ENCODE results near the gene GLUL. TPM values are rescaled to one million over a fixed set of nuclear protein-coding genes. Genes with fewer than 3 reads are reported as not detected.

The GLUL gene
- total and polyA plus RNA-seq, 5 donors: 199 to 361 (median 339) TPM

DNA sequence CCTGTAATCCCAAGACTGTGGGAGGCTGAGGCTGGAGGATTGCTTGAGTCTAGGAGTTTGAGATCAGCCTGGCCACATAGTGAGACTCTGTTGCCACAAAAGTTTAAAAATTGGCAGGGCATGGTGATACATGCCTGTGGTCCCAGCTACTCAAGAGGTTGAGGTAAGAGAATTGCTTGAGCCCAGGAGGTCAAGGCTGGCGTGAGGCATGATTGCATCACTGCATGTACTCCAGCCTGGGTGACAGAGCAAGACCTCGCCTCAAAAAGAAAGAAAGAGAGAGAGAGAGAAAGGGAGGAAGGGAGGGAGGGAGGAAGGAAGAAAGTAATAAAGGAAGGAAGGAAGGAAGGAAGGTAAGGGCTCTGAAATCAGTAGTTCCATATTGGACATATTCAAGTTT lies 25.0 kb downstream of the GLUL start:
- WGBS: 92% methylated on average over 2 of the region's 2 CpGs
- Histone ChIP-seq H3K27ac (ENCODE audit: low read length) (no peak overlapping the region), H3K4me1 (ENCODE audit: control insufficient read depth, insufficient read depth, low read length) (no peaks in the 10 kb centered on the region), H3K27me3 (ENCODE audit: control insufficient read depth, insufficient read depth) (no peaks in the 10 kb centered on the region), H3K4me3 (ENCODE audit: low read length) (no peak overlapping the region), H3K9me3 (ENCODE audit: control insufficient read depth, low read length) (no peaks in the 10 kb centered on the region)
- ATAC-seq (no peak), DNase-seq (no peak)
- intact Hi-C loops (cut with DNase I): no loop called here

DNA sequence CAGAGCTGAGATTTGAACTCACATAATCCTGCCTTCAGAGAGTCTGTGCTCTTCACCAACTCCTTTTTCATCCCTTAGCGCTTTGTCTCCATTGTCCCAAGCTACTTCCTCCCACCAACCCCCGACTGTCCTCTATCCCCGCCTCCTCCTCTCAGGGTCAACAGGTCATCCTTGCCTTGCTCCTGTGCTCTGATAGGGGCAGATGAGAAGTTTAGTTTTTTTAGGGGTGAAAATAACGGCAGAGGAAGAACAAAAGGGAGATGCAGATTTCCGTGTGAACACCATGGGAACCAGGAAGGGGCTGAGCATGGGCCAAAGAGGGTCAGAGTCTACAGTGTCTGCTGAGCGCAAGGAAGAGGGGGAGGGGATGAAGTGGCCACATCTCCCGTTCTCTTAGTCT lies 31.9 kb downstream of the GLUL start:
- intact Hi-C loops (cut with DNase I): no loop called here
- 63% methylated on average over 7 of the region's 7 CpGs for WGBS
- Histone ChIP-seq H3K4me1 (ENCODE audit: control insufficient read depth, insufficient read depth, low read length) (no peaks in the 10 kb centered on the region), H3K27ac (ENCODE audit: low read length) (no peak overlapping the region), H3K27me3 (ENCODE audit: control insufficient read depth, insufficient read depth) (no peaks in the 10 kb centered on the region), H3K4me3 (ENCODE audit: low read length) (no peak overlapping the region), H3K9me3 (ENCODE audit: control insufficient read depth, low read length) (no peaks in the 10 kb centered on the region)
- DNase-seq (no peak), ATAC-seq (no peak)

DNA sequence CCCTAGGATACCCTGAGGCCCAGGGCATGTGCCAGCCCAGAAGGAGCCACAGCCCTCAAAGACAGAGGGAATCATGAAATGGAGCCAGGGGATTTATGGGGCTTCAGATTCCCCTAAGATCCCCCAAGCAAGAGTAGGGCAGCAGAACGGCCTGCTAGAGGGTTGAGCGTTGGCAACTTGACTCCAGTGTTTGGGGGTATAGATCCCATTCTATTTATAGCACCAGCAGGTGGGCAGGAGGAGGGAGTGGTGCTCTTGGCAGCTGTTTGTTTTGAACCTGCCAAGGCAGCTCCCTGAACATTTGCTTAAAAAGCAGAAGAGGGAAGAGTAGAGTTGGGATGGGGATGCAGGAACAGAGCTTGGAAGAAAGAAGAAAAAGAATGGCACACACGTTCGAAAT lies 33.7 kb downstream of the GLUL start:
- intact Hi-C loops (cut with DNase I): no loop called here
- Histone ChIP-seq H3K27me3 (ENCODE audit: control insufficient read depth, insufficient read depth) (no peaks in the 10 kb centered on the region), H3K9me3 (ENCODE audit: control insufficient read depth, low read length) (no peaks in the 10 kb centered on the region), H3K27ac (ENCODE audit: low read length) (no peak overlapping the region), H3K4me1 (ENCODE audit: control insufficient read depth, insufficient read depth, low read length) (no peaks in the 10 kb centered on the region), H3K4me3 (ENCODE audit: low read length) (no peak overlapping the region)
- DNase-seq (no peak), ATAC-seq (no peak)
- 77% methylated on average over 4 of the region's 4 CpGs for WGBS

DNA sequence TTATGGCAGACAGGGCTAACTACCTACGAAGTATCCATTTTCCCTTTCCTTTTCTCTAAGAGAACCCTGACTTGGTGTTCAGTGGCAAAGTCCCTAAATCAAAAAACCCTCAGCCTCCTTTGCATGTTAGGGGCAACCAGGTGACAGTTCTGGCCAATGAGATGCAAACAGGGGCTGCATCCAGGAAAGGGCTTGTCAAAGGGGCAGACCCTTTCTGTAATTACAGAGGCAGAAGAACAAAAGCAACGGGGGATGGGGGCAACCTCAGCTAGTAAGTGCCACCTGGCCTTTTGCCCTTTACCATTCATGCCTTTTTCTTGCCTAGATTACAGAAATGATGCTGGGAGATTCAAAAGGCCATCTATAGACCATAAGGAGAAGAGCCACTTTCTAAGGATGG lies 34.4 kb downstream of the GLUL start:
- ATAC-seq (no peak), DNase-seq (no peak)
- Histone ChIP-seq H3K9me3 (ENCODE audit: control insufficient read depth, low read length) (no peaks in the 10 kb centered on the region), H3K4me1 (ENCODE audit: control insufficient read depth, insufficient read depth, low read length) (no peaks in the 10 kb centered on the region), H3K27me3 (ENCODE audit: control insufficient read depth, insufficient read depth) (no peaks in the 10 kb centered on the region), H3K27ac (ENCODE audit: low read length) (no peak overlapping the region), H3K4me3 (ENCODE audit: low read length) (no peak overlapping the region)
- 76% methylated on average over 2 of the region's 2 CpGs for WGBS
- intact Hi-C loops (cut with DNase I): no loop called here

DNA sequence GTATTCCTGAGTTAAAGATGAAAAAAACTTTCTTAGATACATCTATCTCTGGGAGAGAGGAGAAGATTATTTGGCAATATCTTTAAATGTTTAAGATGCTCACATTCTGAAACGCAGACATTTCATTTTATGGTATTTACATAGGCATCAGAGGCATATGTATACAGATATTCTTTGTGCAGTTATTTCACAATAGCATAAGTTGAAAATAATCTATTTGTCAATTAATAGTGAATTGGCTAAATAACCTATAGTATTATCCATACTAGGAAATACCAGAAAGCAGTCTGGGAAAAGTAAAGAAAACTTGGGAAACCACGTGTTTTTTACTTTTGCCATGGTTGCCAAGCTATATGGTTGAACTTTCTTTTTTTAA lies 35.9 kb downstream of the GLUL start:
- DNase-seq: no peak
- no peak for ATAC-seq
- WGBS: 65% methylated on average over 2 of the region's 2 CpGs
- Histone ChIP-seq H3K27ac (ENCODE audit: low read length) (no peak overlapping the region), H3K9me3 (ENCODE audit: control insufficient read depth, low read length) (no peaks in the 10 kb centered on the region), H3K27me3 (ENCODE audit: control insufficient read depth, insufficient read depth) (no peaks in the 10 kb centered on the region), H3K4me3 (ENCODE audit: low read length) (no peak overlapping the region), H3K4me1 (ENCODE audit: control insufficient read depth, insufficient read depth, low read length) (no peaks in the 10 kb centered on the region)
- intact Hi-C loops (cut with DNase I): no loop called here

DNA sequence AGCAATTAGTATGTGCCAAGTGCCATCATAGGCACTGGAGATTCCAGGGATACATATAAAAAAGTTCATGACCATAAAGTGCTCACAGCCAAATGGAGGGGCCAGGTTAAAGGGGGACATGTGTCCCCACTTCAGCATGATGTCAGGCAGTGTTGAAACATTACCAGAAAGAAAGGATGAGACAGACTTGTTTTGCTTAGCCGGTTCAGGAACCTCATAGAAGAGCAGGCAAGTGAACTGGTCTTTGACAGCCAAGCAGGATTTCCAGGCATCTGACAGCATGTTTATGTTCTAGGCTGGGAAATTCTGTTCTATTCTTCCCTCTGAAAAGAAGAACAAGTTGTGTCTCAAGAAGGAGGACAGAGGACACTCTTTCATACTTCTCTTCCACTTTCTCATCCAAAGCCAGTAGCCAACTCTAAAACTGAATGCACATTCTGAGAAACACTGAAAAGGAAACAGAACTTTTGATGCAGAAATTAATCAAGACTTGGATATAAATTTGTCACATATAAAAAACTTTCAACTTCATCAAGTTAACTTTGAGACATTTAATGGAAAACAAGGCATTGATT lies 39.7 kb downstream of the GLUL start:
- no peaks in the 10 kb centered on the region for H3K27me3 ChIP-seq (ENCODE audit: control insufficient read depth, insufficient read depth)
- WGBS: 68% methylated on average over 1 of the region's 1 CpG
- H3K4me3 ChIP-seq (ENCODE audit: low read length): no peak overlapping the region
- H3K4me1 ChIP-seq (ENCODE audit: control insufficient read depth, insufficient read depth, low read length): peaks cover 4% of the 10 kb centered on the region
- intact Hi-C loops (cut with DNase I): no loop called here
- ATAC-seq: no peak
- DNase-seq: no peak
- H3K27ac ChIP-seq (ENCODE audit: low read length): no peak overlapping the region
- H3K9me3 ChIP-seq (ENCODE audit: control insufficient read depth, low read length): no peaks in the 10 kb centered on the region

DNA sequence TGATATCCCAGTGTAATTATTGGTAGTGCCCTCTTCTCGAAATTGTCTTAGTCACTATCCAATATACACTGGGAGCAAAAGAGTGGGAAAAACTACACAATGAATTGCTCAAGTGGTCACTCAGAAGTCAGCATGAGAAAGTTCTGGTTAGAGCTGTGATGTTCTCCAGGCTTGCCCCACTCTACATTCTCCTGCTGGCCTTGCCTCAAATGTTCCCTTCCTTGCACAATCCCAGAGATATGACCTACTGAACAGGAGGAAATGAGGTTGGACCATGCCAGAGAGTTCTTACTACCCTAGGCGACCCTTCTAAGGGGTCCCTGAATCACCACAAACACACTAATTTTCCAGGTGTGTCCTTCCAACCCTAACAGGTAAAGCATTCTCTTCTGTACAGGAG lies 40.8 kb downstream of the GLUL start:
- intact Hi-C loops (cut with DNase I): no loop called here
- Histone ChIP-seq H3K4me3 (ENCODE audit: low read length) (no peak overlapping the region), H3K27ac (ENCODE audit: low read length) (no peak overlapping the region)

DNA sequence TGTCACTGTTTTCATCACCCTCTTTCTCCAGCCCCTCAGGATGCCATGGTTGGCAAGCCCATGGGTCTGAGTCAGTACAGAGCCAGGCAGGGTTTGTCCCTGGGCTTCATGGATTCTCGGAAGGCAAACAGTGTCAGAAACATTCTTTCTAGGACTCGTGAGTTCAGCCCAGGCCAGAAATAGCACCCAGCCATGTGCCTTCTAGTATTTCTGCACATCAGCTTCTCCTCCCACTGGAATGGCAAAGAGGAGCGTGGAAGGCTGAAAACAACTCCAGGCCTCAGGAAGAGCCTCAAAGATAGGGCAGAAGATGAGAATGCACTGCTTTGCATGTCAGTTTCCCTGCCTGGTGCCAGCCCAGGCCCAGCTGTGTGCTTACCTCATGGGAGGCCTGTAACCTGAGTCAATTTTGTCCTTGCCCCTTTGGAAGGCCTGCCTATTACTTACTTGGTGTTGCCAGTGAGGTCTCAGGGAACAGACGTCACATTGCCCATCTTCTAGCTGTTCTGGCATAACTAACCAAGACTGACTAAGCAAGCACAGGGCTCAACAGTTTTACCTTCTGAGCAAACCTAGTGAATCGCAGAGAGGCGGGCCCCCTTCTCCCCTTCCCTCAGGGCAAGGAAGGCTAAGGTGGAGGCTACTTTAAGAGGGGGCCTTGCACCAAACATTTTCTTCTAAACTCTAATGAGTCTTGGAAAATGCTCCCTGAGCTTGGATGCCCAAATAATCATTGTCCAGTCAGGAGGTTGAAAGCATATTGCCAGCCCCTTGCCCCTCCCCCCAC lies 42.4 kb downstream of the GLUL start:
- intact Hi-C loops (cut with DNase I): no loop called here
- WGBS: 64% methylated on average over 6 of the region's 6 CpGs
- DNase-seq: peak in 2 of 3 donors; percentile 60 to 68
- no peak overlapping the region for H3K4me3 ChIP-seq (ENCODE audit: low read length)
- H3K27me3 ChIP-seq (ENCODE audit: control insufficient read depth, insufficient read depth): no peaks in the 10 kb centered on the region
- peak; percentile 89 to 92 for ATAC-seq
- peaks cover 4% of the 10 kb centered on the region for H3K4me1 ChIP-seq (ENCODE audit: control insufficient read depth, insufficient read depth, low read length)
- H3K9me3 ChIP-seq (ENCODE audit: control insufficient read depth, low read length): no peaks in the 10 kb centered on the region
- peak overlapping the region; percentile 83 for H3K27ac ChIP-seq (ENCODE audit: low read length)

More for the DNA sequence above, 40.8 kb downstream of the GLUL start:
- Histone ChIP-seq H3K4me1 (ENCODE audit: control insufficient read depth, insufficient read depth, low read length) (peaks cover 4% of the 10 kb centered on the region), H3K27me3 (ENCODE audit: control insufficient read depth, insufficient read depth) (no peaks in the 10 kb centered on the region), H3K9me3 (ENCODE audit: control insufficient read depth, low read length) (no peaks in the 10 kb centered on the region)
- peak in 1 of 3 donors; percentile 40 for DNase-seq
- ATAC-seq: peak; percentile 76 to 82
- WGBS: 85% methylated on average over 2 of the region's 2 CpGs

DNA sequence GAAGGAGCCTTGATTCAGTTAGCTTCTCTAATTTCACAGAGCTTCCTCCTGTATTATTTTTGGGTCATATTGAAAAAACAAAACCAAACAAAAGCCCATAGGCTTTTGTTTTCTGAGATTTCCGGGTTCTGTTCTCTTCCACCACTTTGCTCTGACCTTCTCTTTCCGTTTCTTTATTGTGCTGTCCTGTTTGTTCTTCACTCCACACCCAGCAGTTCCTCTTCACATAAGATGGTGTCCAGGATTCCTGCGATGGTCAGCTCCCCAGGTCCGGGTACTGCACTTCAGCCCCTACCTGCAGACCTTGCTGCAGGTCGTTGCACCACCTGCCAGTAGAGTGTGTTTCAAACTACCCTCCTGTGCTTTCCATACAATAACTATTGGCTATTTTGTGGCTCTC lies 44.6 kb downstream of the GLUL start:
- Histone ChIP-seq H3K27ac (ENCODE audit: low read length) (no peak overlapping the region), H3K27me3 (ENCODE audit: control insufficient read depth, insufficient read depth) (no peaks in the 10 kb centered on the region), H3K4me1 (ENCODE audit: control insufficient read depth, insufficient read depth, low read length) (peaks cover 4% of the 10 kb centered on the region), H3K4me3 (ENCODE audit: low read length) (no peak overlapping the region), H3K9me3 (ENCODE audit: control insufficient read depth, low read length) (no peaks in the 10 kb centered on the region)
- 80% methylated on average over 5 of the region's 5 CpGs for WGBS
- DNase-seq (no peak), ATAC-seq (no peak)
- intact Hi-C loops (cut with DNase I): no loop called here

DNA sequence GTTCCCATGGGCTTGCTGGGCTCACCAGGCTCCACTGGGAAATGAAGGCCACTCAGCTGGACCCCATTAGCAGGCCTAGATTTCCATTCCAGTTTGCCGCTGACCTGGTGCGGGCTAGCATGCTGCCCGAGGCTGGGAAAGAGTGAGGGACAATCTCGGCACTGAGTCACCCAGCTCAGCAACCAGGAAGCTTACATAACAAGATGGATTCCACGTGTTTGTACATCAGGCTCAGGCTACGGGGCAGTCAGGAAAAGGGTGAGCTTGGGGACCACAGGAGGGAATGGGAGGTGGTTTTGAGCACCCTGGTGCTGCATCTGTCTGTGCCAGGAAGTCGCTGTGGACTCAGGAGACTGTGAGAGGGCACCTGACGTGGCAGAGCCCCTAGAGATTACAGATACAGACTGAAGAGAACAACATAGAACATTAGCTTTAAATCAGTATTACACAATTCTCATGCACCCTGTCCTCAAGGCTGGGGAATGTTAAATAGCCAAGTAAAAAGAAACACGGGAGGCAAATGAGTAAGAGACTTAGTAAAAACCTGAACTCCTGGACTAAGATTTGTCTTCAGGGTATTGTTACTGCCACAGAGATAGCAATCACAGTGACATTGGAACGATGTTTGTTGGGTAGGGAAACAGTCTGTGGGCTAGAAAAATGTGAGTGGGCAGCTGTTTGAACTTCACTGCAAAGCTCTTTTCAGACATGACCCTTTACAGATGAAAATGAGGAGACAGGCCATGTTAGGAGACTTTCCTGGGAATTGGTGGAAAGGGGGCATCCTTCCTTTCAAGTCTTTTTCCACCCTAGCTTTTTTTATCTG lies 51.1 kb downstream of the GLUL start:
- 82% methylated on average over 10 of the region's 10 CpGs for WGBS
- intact Hi-C loops (cut with DNase I): no loop called here
- Histone ChIP-seq H3K9me3 (ENCODE audit: control insufficient read depth, low read length) (no peaks in the 10 kb centered on the region), H3K27me3 (ENCODE audit: control insufficient read depth, insufficient read depth) (no peaks in the 10 kb centered on the region), H3K27ac (ENCODE audit: low read length) (no peak overlapping the region), H3K4me1 (ENCODE audit: control insufficient read depth, insufficient read depth, low read length) (peaks cover 4% of the 10 kb centered on the region), H3K4me3 (ENCODE audit: low read length) (no peak overlapping the region)
- DNase-seq (peak in 2 of 3 donors; percentile 20 to 52), ATAC-seq (peak; percentile 27 to 31)

DNA sequence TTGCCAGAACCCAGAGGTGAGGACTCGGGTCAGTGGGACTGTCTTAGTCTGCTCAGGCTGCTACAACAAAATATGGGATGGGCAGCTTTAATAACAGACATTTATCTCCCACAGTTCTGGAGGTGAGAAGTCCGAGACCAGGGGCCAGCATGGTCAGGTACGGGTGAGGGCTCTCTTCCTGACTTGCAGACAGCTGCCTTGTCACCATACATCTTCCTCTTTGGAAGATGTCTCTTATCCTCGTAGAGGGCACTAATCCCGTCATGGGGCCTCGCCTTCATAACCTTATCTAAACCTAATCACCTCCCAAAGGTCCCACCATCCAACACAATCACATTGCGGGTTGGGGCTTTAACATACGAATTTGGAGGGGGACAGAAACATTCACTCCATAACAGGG lies 51.9 kb downstream of the GLUL start:
- Histone ChIP-seq H3K27ac (ENCODE audit: low read length) (no peak overlapping the region), H3K4me1 (ENCODE audit: control insufficient read depth, insufficient read depth, low read length) (peaks cover 4% of the 10 kb centered on the region), H3K4me3 (ENCODE audit: low read length) (no peak overlapping the region), H3K27me3 (ENCODE audit: control insufficient read depth, insufficient read depth) (no peaks in the 10 kb centered on the region), H3K9me3 (ENCODE audit: control insufficient read depth, low read length) (no peaks in the 10 kb centered on the region)
- ATAC-seq: no peak
- DNase-seq: no peak
- intact Hi-C loops (cut with DNase I): no loop called here
- 97% methylated on average over 8 of the region's 8 CpGs for WGBS

Data from right cardiac atrium (tissue), 5 donors.